ENCODE results near the gene CEACAM1.

DNA sequence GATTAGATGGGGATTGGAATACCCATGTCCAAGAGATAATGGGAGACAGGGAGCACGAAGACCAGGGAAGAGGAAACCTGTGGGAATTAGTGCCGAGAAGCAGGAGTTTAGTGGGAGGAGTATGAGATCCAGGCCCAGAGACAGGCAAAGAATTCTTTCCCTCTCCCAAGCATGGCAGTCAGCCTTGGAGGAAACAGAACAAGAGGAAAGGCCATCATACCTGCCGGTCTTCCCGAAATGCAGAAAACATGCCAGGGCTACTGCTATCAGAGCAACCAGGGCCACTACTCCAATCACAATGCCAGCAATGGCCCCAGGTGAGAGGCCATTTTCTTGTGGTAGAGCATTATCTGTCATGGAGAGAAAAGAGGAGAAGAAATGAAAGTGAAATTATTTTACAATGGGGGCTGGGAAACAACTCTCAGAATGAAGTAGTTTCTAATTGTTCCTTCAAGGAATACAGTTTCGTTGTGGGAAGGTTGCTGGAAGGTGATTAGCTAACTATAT is 16.1 kb downstream of the CEACAM1 start:
- TF ChIP-seq, protein P1, sequence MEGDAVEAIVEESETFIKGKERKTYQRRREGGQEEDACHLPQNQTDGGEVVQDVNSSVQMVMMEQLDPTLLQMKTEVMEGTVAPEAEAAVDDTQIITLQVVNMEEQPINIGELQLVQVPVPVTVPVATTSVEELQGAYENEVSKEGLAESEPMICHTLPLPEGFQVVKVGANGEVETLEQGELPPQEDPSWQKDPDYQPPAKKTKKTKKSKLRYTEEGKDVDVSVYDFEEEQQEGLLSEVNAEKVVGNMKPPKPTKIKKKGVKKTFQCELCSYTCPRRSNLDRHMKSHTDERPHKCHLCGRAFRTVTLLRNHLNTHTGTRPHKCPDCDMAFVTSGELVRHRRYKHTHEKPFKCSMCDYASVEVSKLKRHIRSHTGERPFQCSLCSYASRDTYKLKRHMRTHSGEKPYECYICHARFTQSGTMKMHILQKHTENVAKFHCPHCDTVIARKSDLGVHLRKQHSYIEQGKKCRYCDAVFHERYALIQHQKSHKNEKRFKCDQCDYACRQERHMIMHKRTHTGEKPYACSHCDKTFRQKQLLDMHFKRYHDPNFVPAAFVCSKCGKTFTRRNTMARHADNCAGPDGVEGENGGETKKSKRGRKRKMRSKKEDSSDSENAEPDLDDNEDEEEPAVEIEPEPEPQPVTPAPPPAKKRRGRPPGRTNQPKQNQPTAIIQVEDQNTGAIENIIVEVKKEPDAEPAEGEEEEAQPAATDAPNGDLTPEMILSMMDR (conservative IDR thresholded peaks at IDR 0.05), result no peak
- no peak for TF ChIP-seq ZFX (IDR thresholded peaks at IDR 0.05)

All from C4-2B (cell line).